ENCODE data around the gene NECTIN4.

NECTIN4 gene

DNA sequence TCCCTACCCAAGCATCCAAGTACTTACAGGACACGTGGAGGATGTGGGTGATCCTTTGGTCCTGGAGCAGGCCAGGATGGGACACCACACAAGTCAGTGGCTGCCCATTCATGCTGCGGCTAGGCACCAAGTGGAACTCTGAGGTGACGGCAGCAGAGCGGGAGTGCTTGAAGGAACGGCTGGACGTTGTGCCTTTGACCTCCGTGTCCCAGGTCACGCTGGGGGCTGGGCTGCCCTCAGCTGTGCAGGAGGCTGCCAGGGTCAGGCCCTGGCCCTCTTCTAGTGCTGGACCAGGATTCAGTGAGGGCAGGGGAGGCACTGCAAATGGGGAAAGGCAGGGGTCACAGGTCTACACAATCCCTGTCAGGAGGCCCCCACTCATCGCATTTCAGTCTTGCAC is 11.9 kb downstream of the NECTIN4 start:
- no peaks in the 10 kb centered on the region for H3K9me2 ChIP-seq (replicated peaks; ENCODE audit: insufficient read depth, low read length)
- no peak overlapping the region for H3K4me2 ChIP-seq (ENCODE audit: low read depth, low read length, poor library complexity, severe bottlenecking)
- no peaks in the 10 kb centered on the region for H3K9me3 ChIP-seq (ENCODE audit: insufficient read depth, low read length)
- no peak overlapping the region for H3K27ac ChIP-seq (ENCODE audit: low read depth, low read length)
- no peak overlapping the region for H3K9ac ChIP-seq (ENCODE audit: low read length)
- H3K4me3 ChIP-seq (ENCODE audit: insufficient read depth, low read length, poor library complexity, severe bottlenecking): no peak overlapping the region
- H3K27me3 ChIP-seq (ENCODE audit: low read length): no peaks in the 10 kb centered on the region
- H3F3A ChIP-seq (ENCODE audit: insufficient read depth): no peaks in the 10 kb centered on the region
- H3K79me2 ChIP-seq (ENCODE audit: insufficient read depth, low read length): no peaks in the 10 kb centered on the region
- no peak overlapping the region for H2AFZ ChIP-seq (ENCODE audit: low read depth, low read length, severe bottlenecking)
- TF ChIP-seq CTCF (IDR thresholded peaks at IDR 0.05; ENCODE audit: insufficient read depth, low read length, poor library complexity, severe bottlenecking) (no peak), EZH2phosphoT487 (conservative IDR thresholded peaks at IDR 0.05; ENCODE audit: low read length) (no peak)
- no peaks in the 10 kb centered on the region for H3K36me3 ChIP-seq (ENCODE audit: low read length)
- no peaks in the 10 kb centered on the region for H4K20me1 ChIP-seq (ENCODE audit: low read depth, low read length)

- Histone ChIP-seq H2AFZ (ENCODE audit: low read depth, low read length, severe bottlenecking) (no peak overlapping the region), H3K9me2 (replicated peaks; ENCODE audit: insufficient read depth, low read length) (no peaks in the 10 kb centered on the region), H3K4me2 (ENCODE audit: low read depth, low read length, poor library complexity, severe bottlenecking) (no peak overlapping the region)
Measured at GRCh38 chr1:161076410-161076809, 12.9 kb downstream of the NECTIN4 start.

DNA sequence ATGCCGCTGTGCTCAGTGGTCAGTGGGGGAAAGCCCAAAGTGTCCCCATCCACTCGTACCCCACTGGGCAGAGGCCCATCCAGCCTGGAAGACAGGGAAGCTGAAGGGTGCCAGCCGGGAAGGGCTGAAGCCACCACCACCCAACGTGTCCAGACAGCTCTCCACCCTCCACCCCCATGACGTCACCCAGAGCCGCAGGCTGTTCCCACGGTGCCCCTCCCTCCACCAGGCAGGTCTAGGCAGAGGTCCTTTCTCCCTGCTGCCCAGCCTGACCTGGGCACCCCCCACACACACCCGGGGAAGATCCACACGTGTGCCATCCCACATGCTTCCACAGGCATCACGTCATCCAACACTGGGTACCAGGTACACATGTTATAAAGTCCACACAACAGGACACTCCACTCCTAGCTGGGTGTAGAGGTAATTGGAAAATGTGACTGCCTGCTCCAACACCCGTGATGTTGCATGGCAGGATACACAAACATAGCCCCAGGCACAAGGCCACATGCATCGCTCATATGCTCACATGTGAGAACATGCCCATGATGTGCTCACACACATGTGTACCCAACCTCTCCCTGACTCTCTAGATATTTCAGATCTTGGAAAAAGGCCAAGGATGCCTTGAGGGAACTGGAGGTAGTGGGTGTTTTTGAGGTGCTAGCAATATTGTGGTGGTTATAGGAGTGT is 14.5 kb downstream of the NECTIN4 start:
- H3F3A ChIP-seq (ENCODE audit: insufficient read depth): peaks cover 11% of the 10 kb centered on the region; the same call in 1 of the 2 replicates
- TF ChIP-seq EZH2phosphoT487 (conservative IDR thresholded peaks at IDR 0.05; ENCODE audit: low read length): no peak
- TF ChIP-seq CTCF (IDR thresholded peaks at IDR 0.05; ENCODE audit: insufficient read depth, low read length, poor library complexity, severe bottlenecking): no peak
- no peaks in the 10 kb centered on the region for H4K20me1 ChIP-seq (ENCODE audit: low read depth, low read length)
- no peak overlapping the region for H3K27ac ChIP-seq (ENCODE audit: low read depth, low read length)
- H3K79me2 ChIP-seq (ENCODE audit: insufficient read depth, low read length): no peaks in the 10 kb centered on the region
- no peak overlapping the region for H3K4me2 ChIP-seq (ENCODE audit: low read depth, low read length, poor library complexity, severe bottlenecking)
- H3K4me3 ChIP-seq (ENCODE audit: insufficient read depth, low read length, poor library complexity, severe bottlenecking): no peak overlapping the region
- no peak overlapping the region for H3K9ac ChIP-seq (ENCODE audit: low read length)
- H2AFZ ChIP-seq (ENCODE audit: low read depth, low read length, severe bottlenecking): no peak overlapping the region
- H3K36me3 ChIP-seq (ENCODE audit: low read length): no peaks in the 10 kb centered on the region
- H3K9me3 ChIP-seq (ENCODE audit: insufficient read depth, low read length): no peaks in the 10 kb centered on the region
- no peaks in the 10 kb centered on the region for H3K27me3 ChIP-seq (ENCODE audit: low read length)
- no peaks in the 10 kb centered on the region for H3K9me2 ChIP-seq (replicated peaks; ENCODE audit: insufficient read depth, low read length)

More at GRCh38 chr1:161076410-161076809, 12.9 kb downstream of the NECTIN4 start:
- Histone ChIP-seq H3K36me3 (ENCODE audit: low read length) (no peaks in the 10 kb centered on the region), H3K9ac (ENCODE audit: low read length) (no peak overlapping the region), H3F3A (ENCODE audit: insufficient read depth) (0 out of 2 replicates have a peak, but pooled peaks cover under 1% of the 10 kb centered on the region), H3K79me2 (ENCODE audit: insufficient read depth, low read length) (no peaks in the 10 kb centered on the region), H3K27ac (ENCODE audit: low read depth, low read length) (no peak overlapping the region), H4K20me1 (ENCODE audit: low read depth, low read length) (no peaks in the 10 kb centered on the region), H3K4me3 (ENCODE audit: insufficient read depth, low read length, poor library complexity, severe bottlenecking) (no peak overlapping the region), H3K27me3 (ENCODE audit: low read length) (no peaks in the 10 kb centered on the region), H3K9me3 (ENCODE audit: insufficient read depth, low read length) (no peaks in the 10 kb centered on the region)
- TF ChIP-seq EZH2phosphoT487 (conservative IDR thresholded peaks at IDR 0.05; ENCODE audit: low read length) (no peak), CTCF (IDR thresholded peaks at IDR 0.05; ENCODE audit: insufficient read depth, low read length, poor library complexity, severe bottlenecking) (no peak)
